GM10266 (cell line): ENCODE measurements around the gene VTI1B.
A peak's percentile ranks its signal among the peaks of the same experiment; 100 is the strongest.
"Not testable (repeated sequence)": the region's sequence is repeated elsewhere in the genome, so short reads cannot be mapped to it uniquely, and the experiment has no call there.

Experiments
- DNase-seq: peaks from one replicate; pipeline ENCODE4 v3.0.0; 2012; ENCODE audit errors: extremely low spot score
- TF ChIP-seq, protein P1 (sequence below): IDR thresholded peaks from 2 replicates; pipeline ENCODE4 v1.5.1; 2012; ENCODE audit warnings: mild to moderate bottlenecking, low read depth; ENCODE audit not compliant: control insufficient read depth, insufficient read depth; ENCODE audit errors: missing control alignments

VTI1B gene, protein sequence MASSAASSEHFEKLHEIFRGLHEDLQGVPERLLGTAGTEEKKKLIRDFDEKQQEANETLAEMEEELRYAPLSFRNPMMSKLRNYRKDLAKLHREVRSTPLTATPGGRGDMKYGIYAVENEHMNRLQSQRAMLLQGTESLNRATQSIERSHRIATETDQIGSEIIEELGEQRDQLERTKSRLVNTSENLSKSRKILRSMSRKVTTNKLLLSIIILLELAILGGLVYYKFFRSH

DNA sequence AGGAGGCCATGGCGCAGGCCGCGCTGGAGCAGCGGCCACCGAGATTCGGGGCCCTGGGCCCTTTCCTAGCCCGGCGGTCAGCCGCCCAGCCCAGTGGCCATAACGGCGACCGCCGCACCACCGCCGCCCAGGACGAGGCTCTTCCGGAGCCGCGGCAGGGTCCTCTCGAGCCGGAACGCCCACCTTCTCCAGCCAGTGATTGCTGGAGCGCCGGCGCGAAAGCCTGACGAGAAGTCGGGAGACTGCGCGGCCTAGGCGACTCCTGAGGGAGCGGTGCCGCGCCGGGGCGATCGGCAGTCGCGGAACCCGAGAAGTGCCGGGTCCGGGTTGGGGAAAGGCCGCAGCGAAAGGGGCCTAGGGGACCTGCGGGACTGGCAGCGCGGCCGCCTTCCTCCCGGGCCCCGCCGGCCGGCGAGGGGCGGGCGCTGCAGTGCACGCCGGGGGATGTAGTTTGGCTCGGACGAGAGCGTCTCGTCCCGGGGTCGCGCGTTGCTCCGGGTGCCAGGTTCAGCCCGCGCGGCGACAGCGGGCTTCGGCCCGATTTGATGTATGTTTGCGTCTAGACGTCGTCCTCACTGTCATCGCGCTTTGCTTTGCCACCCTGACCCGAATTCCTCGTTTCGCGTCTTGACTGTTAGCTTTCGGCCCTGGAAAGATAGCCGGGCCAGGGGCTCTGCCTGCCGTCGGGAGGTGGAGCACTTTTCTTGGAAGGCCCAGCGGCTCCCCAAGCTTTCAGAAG, at the start of gene VTI1B:
Gene VTI1B, minus strand, starts transcription at position 153 of the 739 bp plus-strand sequence. Its CDS starts 143 bp downstream, at position 10.
- peak; percentile 87 for DNase-seq
- TF ChIP-seq, protein P1, sequence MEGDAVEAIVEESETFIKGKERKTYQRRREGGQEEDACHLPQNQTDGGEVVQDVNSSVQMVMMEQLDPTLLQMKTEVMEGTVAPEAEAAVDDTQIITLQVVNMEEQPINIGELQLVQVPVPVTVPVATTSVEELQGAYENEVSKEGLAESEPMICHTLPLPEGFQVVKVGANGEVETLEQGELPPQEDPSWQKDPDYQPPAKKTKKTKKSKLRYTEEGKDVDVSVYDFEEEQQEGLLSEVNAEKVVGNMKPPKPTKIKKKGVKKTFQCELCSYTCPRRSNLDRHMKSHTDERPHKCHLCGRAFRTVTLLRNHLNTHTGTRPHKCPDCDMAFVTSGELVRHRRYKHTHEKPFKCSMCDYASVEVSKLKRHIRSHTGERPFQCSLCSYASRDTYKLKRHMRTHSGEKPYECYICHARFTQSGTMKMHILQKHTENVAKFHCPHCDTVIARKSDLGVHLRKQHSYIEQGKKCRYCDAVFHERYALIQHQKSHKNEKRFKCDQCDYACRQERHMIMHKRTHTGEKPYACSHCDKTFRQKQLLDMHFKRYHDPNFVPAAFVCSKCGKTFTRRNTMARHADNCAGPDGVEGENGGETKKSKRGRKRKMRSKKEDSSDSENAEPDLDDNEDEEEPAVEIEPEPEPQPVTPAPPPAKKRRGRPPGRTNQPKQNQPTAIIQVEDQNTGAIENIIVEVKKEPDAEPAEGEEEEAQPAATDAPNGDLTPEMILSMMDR = no peak

DNA sequence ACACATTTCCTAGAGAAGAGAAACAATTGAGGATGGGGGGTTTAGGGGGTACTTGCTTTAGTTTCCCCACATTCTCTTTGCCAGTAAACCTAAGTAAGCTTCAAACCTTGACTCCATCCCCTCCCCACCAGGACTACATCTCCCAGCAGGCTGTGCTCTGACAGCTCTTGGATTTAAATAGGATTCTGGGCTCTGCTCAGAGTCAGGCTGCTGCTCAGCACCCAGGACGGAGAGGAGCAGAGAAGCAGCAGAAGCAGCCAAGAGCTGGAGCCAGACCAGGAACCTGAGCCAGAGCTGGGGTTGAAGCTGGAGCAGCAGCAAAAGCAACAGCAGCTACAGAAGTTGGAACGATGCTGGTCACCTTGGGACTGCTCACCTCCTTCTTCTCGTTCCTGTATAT, 47.9 kb upstream of the VTI1B start:
- TF ChIP-seq, protein P1 = no peak
- DNase-seq = no peak

DNA sequence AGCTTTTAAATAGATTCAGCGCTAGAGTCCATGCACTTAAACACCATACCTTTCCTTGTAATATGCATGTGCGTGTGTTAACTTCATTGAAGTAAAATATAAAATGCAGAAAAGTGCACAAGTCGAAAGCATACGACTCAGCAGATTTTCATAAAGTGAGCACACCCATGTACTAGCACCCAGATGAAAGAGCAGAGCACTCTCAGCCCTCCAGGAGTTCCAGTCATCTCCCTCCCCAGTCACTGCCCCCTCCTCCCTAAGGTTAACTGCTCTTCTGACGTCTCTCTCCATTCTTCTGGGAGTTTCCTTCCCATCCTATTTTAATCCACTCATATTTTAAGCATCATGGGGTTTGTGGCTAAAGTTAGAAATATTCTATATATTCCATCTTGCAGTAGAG, 47.4 kb upstream of the VTI1B start:
- TF ChIP-seq, protein P1 = no peak
- DNase-seq = no peak

DNA sequence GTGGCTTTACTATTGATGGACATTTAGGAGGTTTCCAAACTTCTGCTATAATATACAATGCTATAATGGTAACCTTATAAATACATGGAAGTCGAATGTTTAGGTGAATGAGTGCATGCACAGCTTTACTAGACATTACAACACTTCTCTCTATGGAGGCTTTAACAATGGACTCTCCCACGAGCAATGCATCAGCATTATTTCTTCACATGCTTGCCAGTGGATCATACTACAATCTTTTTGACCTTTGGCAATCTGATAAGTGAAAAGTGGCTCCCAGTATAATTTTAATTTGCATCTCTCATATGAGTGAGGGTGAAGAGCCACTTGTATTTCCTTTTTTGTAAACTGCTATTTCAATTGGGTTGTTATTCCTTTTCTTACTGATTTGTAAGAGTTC, 45.4 kb upstream of the VTI1B start:
- no peak for DNase-seq
- TF ChIP-seq, protein P1 = no peak

DNA sequence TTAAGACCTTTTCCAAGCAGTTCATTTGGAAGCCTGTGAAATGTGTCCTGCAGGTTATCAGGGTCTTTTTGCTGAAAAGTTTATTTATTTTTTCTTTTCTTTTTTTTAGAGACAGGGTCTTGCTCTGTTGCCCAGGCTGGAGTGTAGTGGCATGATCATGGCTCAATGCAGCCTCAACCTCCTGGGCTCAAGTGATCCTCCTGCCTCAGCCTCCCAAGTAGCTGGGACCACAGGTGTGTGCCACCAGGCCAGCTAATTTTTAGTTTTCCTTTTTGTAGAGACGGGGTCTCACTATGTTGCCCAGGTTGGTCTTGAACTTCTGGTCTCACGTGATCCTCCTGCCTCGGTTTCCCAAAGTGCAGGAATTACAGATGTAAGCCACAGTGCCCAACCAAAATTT, 45.0 kb upstream of the VTI1B start:
- DNase-seq = not testable (repeated sequence)

DNA sequence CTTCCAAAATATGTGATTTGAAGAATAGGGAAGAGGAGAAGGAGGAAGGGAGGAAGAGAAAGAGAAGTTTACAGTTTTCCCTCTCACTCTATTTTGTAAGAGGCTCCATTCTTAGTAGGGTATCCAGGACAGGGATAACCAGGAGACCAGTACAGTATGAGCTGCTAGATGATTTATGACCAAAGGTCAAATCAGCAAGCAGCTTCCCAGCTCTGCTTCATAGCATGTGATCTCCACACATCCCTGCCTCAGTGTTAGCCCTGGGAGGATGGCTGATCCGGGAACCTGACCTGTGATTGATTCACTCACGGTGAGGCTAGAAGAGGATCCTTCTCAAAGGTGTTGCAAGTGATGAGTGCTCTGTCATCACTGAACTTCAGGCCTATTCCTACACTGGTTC, 43.8 kb upstream of the VTI1B start:
- DNase-seq = no peak
- TF ChIP-seq, protein P1 = no peak

DNA sequence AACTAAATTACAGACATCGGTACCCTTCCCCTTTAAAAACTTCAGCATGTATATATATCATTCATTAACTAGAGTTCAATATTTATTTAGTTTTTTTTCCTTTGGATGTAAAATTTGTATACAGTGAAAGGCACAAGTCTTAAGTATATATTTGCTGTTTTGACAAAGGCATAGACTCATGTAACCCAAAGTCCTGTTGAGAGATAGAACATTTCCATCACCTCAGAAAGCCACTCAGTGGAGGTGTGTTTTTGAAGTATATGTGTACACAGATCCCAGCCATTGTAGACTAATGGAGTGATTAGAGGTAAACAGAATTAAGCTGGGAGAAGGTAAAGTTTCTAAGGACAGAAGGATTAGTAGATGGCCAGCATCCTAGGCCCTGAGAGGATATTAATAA, 42.6 kb upstream of the VTI1B start:
- TF ChIP-seq, protein P1 = no peak
- DNase-seq = no peak
